Stimulated activated CD4-positive, alpha-beta T cell treated with anti-CD3 and anti-CD28 coated beads, Interleukin-4, amount 100 ng/mL, for 48 hours (primary cell): ENCODE data around the gene RPTOR.

Experiments used
- DNase-seq, 2 donors: peaks; one replicate each; pipeline ENCODE4 v3.0.0-alpha.2; 2020; ENCODE audit warnings: low read depth in 2 of 2

RPTOR gene

DNA sequence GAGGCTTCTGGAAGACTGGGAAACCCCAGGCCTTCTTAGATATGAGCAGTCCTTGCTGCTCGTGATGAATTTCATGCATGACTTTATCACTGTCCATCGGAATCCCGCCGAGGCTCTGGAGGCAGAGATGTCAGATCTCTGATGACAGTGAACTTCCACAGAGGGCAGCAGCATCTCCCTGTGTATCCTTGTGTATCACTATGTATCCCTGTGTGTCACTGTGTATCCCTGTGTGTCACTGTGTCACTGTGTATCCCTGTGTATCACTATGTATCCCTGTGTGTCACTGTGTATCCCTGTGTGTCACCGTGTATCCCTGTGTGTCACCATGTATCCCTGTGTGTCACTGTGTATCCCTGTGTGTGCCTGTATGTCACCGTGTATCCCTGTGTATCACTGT lies 286.9 kb downstream of the RPTOR start:
- no peak for DNase-seq

DNA sequence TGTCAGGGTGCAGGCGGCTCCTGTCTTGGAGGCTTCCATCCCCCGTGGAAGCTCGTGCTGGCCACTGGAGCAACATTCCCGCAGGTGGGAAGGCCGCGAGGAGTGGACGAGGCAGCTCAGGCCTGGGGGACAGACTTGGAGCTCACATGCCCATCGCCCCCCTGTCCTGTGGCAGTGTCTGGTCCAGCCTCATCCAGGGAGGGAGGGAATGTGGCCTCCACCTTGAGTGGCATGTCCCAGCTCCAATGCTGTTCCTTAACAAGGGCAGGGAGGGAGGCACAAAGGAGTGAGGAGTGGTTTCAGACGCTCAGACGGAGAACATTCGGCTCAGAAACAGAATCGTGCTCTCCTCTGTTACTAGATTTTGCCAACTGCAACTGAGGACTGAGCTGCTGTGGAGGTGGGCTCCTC lies 287.6 kb downstream of the RPTOR start:
- no peak for DNase-seq

DNA sequence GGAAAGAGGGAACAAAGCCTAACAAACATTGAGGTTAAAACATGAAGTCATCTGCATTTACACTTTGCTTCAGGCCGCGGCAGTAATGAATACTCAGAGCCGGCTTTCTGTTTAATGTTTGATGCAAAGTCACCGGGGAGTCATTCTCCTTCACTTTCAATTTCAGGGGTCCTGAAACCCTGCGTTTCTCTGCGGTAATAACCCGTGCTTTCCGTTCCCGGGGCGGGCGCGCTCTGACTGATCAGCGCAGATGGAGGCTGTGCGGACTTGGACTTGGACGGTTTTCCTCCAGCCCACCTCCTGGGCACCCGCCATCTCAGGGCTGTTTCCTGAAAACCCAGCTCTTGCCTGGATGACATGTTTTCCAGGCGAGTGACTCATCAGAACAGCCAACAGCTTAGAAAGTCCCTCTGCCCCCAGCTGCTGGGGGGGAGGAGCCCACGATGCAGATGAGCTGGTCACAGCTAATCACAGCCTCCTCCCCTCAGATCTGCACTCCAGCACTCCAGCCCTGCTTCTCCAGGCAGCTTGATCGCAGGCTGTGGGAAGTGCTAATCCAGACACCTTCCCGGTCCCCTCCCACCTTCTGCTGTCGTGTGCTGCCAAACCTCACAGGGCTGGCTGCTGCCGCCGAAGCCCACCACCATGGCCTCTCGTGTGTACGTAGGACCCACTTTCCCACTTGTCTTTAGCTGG lies 288.4 kb downstream of the RPTOR start:
- DNase-seq, result peak; percentile 73 to 83

DNA sequence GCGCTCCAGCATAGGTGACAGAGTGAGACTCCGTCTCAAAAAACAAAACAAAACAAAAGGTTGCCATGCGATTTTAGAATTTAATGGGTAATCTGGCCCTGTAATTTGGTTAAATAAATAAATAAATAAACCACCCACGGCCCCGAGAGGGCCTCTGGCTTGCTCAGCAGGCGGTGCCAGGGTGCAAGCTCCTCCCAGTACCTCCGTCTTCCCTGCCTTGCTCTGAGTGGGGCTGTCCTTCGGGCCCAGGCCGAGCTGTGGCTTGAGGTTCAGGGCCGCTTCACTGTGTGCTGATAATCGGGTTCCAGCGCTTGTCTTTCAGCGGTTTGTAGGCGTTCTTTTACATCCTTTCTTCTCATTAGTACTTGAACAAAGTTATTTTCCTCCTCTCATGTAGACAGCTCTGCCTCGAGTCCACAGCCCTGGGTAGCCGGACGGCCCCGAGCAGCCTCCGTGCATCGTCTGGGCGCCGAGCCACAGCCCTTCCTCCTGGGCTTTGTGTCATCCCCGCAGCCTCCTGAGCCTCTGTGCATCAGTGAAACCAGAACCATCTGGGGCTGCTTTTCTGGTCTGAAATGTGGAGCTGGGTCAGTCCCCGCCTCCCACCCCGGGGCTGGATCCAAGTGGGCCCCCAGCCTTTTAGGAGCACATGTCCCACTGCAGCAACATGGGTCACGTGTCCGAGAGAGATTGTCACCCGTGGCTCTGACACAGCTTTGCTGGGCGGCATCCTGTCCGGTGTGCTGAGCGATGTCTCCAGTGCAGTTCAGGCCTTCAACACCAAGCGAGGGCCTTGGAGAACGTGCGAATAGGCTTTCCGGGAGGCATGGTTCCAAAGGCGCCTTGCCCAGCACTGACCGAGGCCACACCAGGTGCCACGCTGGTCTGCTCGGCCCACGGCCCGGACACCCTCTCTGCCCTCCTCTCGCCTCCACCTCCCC lies 289.6 kb downstream of the RPTOR start:
- no peak for DNase-seq

DNA sequence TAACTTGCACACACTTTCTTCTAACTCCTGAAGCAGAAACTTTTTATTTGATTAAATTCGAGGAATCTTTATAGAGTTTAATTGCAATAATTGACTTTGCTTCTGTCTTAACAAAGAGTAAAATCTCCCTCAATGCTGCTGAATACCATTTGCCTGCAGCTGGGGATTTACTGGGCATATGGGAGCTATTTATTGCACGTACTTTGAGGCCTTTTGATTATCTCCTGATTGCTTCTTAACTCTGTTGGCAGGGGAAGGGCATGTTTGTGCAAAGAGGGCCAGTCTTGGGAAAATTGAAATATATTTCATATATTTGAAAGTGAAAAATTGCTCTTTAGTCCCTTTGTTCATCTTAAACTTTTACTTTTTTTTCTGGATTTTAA lies 290.2 kb downstream of the RPTOR start:
- no peak for DNase-seq

DNA sequence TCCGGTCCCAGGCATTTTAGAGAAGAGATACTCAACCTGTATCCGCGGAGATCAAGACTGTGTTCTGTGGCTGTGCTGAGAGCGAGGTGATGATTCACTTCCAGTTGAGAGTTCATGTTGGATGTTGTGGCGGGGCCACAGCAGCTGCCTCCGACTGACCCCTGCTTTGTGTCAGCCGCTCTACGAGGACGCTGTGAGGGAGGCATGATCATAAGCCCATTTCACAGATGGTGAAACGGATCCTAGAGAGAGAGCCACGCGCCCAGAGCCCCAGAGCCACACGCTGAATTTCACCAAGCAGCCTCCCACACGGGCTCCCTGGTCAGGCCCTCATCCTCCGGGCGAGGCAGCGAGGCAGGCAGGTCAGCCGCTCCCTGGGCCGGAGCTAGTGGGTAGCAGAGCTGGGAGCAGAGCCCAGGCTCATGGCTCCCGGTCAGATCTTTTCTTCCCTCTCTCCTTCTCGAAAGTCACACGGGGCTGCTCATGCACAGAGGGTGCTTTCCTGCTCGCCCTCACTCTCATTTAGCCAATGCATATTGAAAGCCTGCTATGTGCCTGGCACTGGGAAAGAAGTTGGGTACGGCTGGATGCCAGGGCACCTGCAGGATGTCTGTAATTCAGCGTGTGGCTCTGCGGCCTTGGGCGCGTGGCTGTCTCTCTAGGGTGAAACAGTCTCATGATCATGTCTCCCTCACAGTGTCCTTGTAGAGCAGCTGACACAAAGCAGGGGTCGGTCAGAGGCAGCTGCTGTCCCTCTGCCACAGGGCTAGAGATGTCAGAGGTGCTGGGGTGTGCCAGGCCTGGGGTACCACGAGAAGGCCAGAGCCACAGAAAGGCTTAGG lies 291.4 kb downstream of the RPTOR start:
- DNase-seq, result no peak

DNA sequence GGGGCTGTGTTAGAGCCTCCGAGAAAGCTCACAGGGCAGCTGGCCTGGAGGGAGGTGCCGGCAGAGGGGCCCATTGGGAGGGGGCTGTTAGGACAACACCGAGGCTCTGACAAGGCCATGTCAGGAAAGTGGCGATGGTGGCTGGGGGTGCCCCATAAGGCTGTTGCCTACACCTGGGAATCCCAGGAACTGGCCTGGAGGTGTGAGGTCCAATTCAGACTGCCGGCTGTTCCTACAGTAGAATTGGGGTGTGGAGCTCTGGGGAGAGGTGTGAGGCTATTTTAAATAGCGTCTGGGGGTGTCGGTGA lies 292.0 kb downstream of the RPTOR start:
- no peak for DNase-seq

DNA sequence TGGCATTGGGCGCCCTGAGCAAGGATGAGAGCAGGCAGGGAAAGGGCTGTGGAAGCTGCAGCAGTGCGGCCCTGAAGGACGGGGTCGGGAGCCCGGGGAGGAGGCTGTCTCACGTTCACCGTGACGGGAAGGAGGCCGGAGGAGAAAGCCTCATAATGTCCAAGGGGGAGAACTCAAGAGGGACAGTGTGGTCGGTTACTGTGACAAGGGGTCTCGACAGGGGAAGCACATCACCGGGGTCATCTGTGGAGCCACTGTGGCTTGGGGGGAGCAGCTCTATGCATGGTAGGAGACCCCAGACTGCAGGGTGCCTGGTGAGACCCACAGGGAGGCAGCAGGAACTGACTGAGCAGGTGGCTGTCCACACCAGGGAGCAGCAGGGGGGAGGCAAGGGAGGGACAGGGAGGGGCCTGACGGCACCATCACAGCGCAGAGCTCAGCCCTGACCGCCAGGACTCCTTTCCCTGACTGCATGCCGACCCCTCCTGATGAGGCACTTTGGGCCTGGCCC lies 292.4 kb downstream of the RPTOR start:
- DNase-seq, result no peak

DNA sequence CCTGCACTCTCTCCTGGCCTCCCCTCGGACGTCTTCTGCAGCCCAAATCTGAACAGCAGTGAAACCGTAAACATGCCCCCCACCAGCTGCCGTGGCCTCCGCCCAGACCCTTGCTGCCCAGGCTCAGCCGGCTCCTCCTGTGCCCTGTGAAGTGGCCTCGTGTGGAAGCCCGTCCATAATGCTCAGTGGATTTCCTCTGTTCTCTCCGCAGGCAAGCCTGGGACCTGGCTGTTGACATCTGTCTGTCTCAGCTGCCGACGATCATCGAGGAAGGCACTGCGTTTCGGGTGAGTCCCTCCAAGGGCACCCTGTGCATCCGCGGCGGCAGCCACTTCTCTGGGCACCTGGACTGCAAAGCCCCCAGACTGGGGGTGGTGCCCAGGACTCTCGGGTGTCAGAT lies 293.1 kb downstream of the RPTOR start:
- no peak for DNase-seq

DNA sequence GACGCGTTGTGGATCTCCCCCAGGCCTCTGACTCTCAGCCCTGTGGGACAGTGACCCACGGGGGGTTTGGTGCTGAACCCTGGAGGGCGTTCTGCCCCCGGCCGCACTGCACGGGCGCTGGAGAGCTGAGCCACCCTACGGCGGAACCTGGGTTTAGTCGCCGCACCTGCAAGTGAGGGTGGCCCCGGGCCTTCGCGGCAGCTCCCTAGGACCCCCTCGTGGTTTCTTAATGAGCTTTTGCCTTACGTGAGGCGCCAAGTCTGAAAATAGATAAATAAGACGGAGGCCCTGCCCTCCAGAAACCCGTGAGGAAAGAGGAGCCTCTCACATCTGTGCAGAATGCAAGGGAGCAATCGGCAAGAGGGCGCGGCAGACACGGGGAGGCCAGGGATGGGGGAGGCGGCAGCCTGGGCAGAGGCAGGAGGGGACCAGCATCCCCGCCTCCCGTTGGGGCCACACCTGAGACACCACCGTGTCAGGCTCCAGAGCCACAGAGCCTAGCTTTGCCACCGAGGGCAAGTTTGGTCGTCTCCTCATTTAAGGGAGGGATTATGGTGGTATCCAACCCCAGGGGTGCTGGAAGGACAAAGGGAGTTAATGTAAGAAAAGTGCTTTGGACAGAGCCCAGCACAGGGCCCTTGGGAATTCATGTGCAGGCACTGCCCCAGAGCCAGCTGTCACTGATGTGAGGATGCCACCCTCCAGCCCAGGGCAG lies 293.8 kb downstream of the RPTOR start:
- no peak for DNase-seq

DNA sequence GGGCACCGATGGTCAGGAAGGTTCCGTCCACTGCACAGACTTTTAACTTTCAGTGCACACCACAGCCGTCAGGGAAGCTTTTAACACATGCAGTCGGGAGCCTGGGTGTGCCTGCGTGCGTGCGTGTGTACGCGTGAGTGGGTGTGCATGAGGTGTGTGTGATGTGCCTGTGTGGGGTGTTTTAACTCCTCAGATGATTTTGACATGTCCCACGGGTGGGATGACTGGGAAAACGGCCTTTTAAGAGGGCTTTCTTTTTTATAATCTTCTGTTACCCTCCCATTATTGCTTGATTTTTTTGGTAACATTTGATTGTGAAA lies 294.3 kb downstream of the RPTOR start:
- DNase-seq, result no peak

DNA sequence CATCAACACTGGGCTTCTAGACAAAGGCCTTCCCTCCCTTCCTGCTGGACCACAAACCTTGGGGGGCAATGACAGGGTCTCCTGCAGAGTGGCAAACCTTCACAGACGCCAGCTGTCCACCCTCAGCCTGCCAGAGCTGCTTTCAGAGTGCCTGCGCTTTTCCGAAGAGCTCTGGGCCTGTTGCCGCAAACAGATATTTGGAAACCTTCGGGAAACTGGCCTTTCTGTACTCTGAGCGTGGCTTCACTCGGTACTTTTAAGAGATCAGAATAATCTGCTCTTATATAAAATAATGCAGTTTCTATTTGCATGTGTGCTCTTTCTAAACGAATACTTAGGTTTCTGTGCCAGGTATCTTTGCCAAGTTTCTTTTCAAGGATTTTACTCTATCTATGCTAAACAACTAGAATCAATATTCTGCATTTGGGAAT lies 294.9 kb downstream of the RPTOR start:
- DNase-seq, result no peak

DNA sequence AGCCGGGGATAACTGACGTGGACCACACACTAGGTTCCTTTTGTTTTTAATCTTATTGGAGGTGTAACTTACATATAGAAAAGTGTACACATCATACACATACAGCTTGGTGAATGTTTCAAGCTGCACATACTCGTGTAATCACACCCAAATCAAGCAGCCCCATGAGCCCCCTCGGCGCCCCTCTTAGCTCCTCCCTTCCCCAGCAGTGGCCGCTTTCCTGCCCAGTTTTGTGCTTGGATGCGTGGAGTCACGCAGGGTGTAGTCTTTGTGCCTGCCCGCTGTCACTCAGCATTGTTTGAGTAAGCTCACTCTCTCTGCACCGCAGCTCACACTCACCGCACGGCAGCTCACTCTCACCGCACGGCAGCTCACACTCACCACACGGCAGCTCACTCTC lies 295.3 kb downstream of the RPTOR start:
- DNase-seq, result no peak

DNA sequence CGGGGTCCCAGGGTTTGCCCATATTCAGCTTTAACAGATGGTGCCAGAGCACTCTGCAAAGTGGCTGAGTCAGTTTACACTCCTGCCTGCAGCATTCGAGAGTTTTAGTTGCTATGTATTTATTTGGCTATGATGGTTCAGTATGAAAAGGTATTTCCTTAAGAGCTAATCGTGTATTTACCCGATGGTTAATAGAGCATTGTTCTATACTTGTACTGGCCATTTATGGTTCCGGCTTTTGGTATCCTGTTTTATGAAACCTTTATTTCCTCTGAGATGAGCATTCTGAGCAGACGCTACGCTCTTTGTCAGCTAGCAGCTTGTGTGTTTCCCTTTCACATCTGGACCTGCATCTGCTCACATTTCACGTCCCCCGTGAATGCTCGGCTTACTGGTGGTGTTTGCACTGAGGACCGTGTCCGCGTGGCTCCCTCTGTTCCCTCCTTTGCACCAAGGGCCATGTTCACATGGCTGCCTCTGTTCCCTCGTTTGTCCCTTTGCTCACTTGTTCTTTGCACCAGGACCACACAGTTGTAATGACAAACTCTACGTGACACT lies 297.9 kb downstream of the RPTOR start:
- DNase-seq, result no peak

DNA sequence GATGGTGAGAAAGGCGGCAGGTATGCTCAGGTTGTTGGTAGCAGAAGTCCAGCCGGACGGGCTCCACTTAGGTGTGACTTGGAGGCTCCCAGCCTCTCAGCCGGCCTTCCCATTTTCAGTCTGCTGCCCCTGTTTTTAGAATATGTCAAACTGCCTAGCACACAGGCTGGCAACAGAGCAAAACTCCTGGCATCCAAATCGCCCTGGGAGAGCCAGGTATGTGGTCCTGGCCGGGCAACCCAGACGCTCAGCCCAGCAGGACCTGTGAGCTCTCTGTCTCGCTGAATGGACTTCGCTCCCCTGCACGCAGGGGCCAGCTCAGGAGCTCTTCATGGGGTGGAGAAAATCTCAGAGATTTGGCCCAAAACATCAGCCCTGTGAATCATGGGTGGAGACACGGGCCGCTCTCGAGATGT lies 299.1 kb downstream of the RPTOR start:
- no peak for DNase-seq

DNA sequence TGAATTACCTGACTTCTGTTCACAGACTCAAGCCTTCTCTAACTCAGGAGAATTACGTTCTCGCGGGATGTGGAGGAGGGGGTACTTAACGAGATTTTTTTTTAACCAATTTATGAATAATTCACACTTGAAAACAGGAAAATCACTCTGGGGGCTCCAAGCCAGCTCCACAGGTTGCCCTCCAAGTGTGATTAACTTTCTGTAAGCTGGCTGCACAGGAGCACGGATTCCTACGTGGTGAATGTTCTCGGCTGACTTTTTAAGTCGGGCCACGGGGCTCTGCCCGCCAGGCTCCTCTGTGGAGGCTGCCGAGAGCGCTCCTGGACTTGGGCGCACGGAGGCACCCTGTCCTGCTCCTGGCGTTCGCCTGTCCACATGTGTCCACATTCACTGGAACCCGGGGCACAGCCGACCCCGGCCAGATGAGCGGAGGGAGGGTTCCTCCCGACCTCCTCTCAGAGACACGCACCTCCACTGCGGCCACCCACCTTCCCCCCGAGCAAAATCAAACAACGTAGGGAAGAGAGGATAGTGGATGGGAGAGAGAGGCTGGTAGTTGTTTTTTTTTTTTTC lies 299.9 kb downstream of the RPTOR start:
- DNase-seq, result no peak

DNA sequence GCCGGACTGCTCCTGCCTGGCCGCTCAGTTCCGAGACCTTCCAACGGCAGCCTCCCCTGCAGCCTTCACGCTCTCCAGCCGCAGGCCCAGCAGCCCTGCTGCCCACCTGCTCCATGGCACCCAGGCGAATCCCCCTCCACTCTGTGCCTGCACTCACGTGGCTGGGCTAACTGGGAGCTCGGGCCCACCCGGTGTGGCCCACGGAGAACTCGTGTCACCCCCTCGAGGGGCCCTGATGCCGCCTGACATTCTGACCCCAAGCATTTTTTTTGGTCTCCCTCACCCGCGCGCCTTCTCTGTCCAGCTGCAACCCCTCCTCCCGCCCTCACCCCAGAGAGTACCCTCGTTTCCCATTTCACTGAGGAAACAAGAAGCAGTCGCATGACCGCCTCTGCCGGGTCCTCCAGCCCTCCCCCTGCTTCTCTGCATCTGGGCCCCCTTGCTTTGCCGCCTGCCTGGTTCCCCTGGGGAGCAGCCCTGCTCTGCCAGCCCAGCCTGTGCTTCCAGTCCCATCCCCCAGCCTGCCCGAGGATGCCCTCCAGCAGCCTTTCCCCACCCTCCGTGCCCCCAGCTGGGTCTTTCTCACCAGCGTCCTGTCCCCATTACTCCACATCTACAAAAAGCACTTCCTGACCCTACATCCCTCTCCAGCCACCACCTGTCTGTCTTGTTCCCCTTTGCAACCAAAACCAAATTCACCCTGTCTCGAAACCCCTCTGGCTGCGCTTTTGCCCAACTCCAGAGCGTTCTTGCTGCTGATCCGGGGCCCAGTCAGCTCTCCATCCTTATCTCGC lies 300.6 kb downstream of the RPTOR start:
- no peak for DNase-seq

DNA sequence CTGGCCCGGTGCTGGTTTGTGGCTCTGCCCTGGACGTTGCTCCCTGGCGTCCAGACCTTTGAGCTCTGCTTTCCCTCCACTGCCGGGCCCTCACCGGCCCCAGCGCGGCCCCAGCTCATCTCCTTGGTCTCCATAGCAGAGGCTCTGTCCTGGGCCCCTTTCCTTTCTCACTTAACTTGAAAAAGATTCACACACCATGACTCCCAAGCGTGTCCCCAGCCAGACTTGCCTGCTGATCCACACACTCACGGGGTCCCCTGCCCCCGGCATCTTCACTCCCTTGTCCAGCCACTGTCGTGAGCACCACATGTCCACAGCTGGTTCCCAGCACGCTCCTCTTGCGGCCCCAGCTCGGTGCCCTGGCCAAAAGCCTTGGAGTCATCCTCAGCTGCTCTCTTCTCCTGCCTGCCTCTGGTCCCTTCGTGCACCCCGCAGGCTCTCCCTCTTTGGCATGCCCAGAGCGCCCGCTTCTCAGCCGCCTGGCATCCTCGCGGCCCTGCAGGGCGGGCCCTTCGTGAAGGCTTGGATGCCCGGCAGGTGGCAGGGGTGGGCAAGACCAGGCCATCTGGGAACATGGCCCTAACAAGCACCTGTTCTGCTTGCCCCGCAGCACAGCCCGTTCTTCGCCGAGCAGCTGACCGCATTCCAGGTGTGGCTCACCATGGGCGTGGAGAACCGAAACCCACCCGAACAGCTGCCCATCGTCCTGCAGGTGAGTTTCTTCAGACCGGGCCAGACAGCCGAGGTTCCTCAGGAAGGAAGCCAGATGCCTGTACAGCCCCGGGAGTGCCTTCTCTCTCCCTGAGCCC lies 301.4 kb downstream of the RPTOR start:
- DNase-seq, result no peak

DNA sequence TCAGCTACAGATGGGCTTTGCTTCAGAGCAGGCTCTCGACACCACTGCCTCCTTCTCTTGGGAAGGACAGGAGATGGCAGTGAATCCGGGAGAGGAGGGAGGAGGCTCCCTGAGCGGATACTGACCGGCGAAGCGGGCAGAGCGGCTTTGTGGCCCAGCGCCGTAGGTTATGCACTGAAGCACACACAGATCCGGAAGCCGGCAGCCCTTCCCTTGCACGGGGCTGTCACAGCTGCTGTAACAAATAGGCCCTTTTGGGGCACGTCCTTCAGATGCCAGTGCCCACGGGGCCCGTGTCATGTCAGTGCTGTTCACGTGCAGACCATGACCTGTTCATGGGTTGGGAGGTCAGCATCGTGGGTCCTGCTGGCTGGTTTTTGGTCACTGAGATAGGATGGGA lies 302.3 kb downstream of the RPTOR start:
- no peak for DNase-seq
